MM.1S (cell line): ENCODE results near the gene NELL2.

Experiments
- DNase-seq: peaks from one replicate; pipeline ENCODE4 v3.0.0-alpha.2; 2015
- H2AFZ ChIP-seq: fragments of 300-600 bp; sonication (generic); 2 replicates; pipeline ENCODE4 v1.6.0; 2016; ENCODE audit warnings: antibody characterized with exemption, low read length
- H3F3A ChIP-seq: fragments of 300-600 bp; sonication (generic); 2 replicates; pipeline ENCODE4 v1.6.1; 2016; ENCODE audit warnings: mild to moderate bottlenecking, antibody characterized with exemption, low read length, moderate library complexity, mixed read lengths; ENCODE audit not compliant: insufficient read depth
- H3K27ac ChIP-seq: fragments of 300-600 bp; sonication (generic); 2 replicates; pipeline ENCODE4 v1.5.1; 2016; ENCODE audit warnings: mild to moderate bottlenecking, low read length
- H3K27me3 ChIP-seq: fragments of 300-600 bp; sonication (generic); replicated peaks from 2 replicates; pipeline ENCODE4 v1.6.0; 2016; ENCODE audit warnings: low read length; ENCODE audit not compliant: insufficient read depth
- H3K36me3 ChIP-seq: fragments of 300-600 bp; sonication (generic); replicated peaks from 2 replicates; pipeline ENCODE4 v1.6.1; 2016; ENCODE audit warnings: mild to moderate bottlenecking, low read length, mixed read lengths; ENCODE audit not compliant: insufficient read depth
- H3K4me1 ChIP-seq: fragments of 300-600 bp; sonication (generic); 2 replicates; pipeline ENCODE4 v1.6.1; 2016; ENCODE audit warnings: low read length, mixed read lengths
- H3K4me2 ChIP-seq: fragments of 300-600 bp; sonication (generic); 2 replicates; pipeline ENCODE4 v1.6.0; 2016; ENCODE audit warnings: low read depth, low read length
- H3K4me3 ChIP-seq: fragments of 300-600 bp; sonication (generic); 2 replicates; pipeline ENCODE4 v1.5.1; 2016; ENCODE audit warnings: low read length, mixed read lengths
- H3K79me2 ChIP-seq: fragments of 300-600 bp; sonication (generic); 2 replicates; pipeline ENCODE4 v1.6.1; 2016; ENCODE audit warnings: mixed run types, low read length, mixed read lengths
- H3K9ac ChIP-seq: fragments of 300-600 bp; sonication (generic); 2 replicates; pipeline ENCODE4 v1.6.1; 2016; ENCODE audit warnings: low read length, mixed read lengths
- H3K9me2 ChIP-seq: fragments of 300-600 bp; sonication (generic); replicated peaks from 2 replicates; pipeline ENCODE4 v1.6.1; 2016; ENCODE audit warnings: mild to moderate bottlenecking, low read length, mixed read lengths; ENCODE audit not compliant: insufficient read depth
- H3K9me3 ChIP-seq: fragments of 300-600 bp; sonication (generic); replicated peaks from 2 replicates; pipeline ENCODE4 v1.6.1; 2016; ENCODE audit warnings: mild to moderate bottlenecking, low read length, mixed read lengths; ENCODE audit not compliant: insufficient read depth
- H4K20me1 ChIP-seq: fragments of 300-600 bp; sonication (generic); 2 replicates; pipeline ENCODE4 v1.6.1; 2016; ENCODE audit warnings: mild to moderate bottlenecking, low read length, moderate library complexity, mixed read lengths; ENCODE audit not compliant: insufficient read depth
- EZH2 ChIP-seq: fragments of 300-600 bp; sonication (generic); optimal IDR thresholded peaks from 2 replicates; pipeline ENCODE3; 2017; ENCODE audit warnings: low read depth, mild to moderate bottlenecking, antibody characterized with exemption, low read length, mixed read lengths
- EZH2phosphoT487 ChIP-seq: fragments of 300-600 bp; sonication (generic); IDR thresholded peaks from 2 replicates; pipeline ENCODE4 v1.6.1; 2018; ENCODE audit warnings: antibody characterized with exemption, low read length
- TF ChIP-seq, protein P1 (sequence below): fragments of 300-600 bp; sonication (generic); IDR thresholded peaks from 2 replicates; pipeline ENCODE4 v1.5.1; 2016; ENCODE audit warnings: antibody characterized with exemption, low read length, mixed read lengths

NELL2 gene

DNA sequence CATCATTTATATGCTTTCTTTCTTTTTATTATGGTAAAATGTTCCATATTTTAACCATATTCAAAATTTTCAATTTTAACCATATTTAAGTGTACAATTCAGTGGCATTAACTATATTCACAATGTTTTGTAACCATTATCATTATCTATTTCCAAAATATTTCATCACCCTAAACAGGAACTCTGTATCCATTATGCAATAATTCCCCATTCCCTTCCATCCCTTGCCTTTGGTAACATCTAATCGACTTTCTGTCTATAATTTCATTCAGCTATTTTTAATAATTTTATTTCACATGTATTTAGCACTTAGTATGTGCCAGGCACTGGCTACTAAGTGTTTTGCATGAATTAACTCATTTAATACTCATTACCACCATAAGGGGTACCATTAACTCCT, 287.5 kb downstream of the NELL2 start:
- H3K4me1 ChIP-seq = no peaks in the 10 kb centered on the region
- no peak overlapping the region for H3K9ac ChIP-seq
- no peak for TF ChIP-seq EZH2phosphoT487
- no peaks in the 10 kb centered on the region for H4K20me1 ChIP-seq
- H3K9me2 ChIP-seq = no peaks in the 10 kb centered on the region
- no peaks in the 10 kb centered on the region for H3F3A ChIP-seq
- no peak overlapping the region for H3K4me3 ChIP-seq
- H3K79me2 ChIP-seq = no peaks in the 10 kb centered on the region
- DNase-seq = no peak
- no peaks in the 10 kb centered on the region for H3K9me3 ChIP-seq
- H3K4me2 ChIP-seq = no peak overlapping the region
- no peaks in the 10 kb centered on the region for H3K27me3 ChIP-seq
- H3K36me3 ChIP-seq = no peaks in the 10 kb centered on the region
- no peak overlapping the region for H3K27ac ChIP-seq
- no peak overlapping the region for H2AFZ ChIP-seq

GRCh38 chr12:44584625-44585024, 291.5 kb downstream of the NELL2 start:
- no peaks in the 10 kb centered on the region for H3K36me3 ChIP-seq
- no peak overlapping the region for H3K9ac ChIP-seq
- H4K20me1 ChIP-seq = no peaks in the 10 kb centered on the region
- no peaks in the 10 kb centered on the region for H3K4me1 ChIP-seq
- H3K27me3 ChIP-seq = no peaks in the 10 kb centered on the region
- DNase-seq = no peak
- H3K4me3 ChIP-seq = no peak overlapping the region
- no peak overlapping the region for H3K4me2 ChIP-seq
- H3K9me2 ChIP-seq = no peaks in the 10 kb centered on the region; the same call in 1 of the 2 replicates
- TF ChIP-seq EZH2 (no peak), EZH2phosphoT487 (no peak)
- TF ChIP-seq, protein P1, sequence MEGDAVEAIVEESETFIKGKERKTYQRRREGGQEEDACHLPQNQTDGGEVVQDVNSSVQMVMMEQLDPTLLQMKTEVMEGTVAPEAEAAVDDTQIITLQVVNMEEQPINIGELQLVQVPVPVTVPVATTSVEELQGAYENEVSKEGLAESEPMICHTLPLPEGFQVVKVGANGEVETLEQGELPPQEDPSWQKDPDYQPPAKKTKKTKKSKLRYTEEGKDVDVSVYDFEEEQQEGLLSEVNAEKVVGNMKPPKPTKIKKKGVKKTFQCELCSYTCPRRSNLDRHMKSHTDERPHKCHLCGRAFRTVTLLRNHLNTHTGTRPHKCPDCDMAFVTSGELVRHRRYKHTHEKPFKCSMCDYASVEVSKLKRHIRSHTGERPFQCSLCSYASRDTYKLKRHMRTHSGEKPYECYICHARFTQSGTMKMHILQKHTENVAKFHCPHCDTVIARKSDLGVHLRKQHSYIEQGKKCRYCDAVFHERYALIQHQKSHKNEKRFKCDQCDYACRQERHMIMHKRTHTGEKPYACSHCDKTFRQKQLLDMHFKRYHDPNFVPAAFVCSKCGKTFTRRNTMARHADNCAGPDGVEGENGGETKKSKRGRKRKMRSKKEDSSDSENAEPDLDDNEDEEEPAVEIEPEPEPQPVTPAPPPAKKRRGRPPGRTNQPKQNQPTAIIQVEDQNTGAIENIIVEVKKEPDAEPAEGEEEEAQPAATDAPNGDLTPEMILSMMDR = no peak
- H3K79me2 ChIP-seq = no peaks in the 10 kb centered on the region
- H3K27ac ChIP-seq = no peak overlapping the region
- no peak overlapping the region for H2AFZ ChIP-seq
- H3K9me3 ChIP-seq = no peaks in the 10 kb centered on the region
- H3F3A ChIP-seq = no peaks in the 10 kb centered on the region

- Histone ChIP-seq H3K9me3 (no peaks in the 10 kb centered on the region), H3F3A (no peaks in the 10 kb centered on the region), H3K4me3 (no peak overlapping the region), H3K27me3 (no peaks in the 10 kb centered on the region), H3K36me3 (no peaks in the 10 kb centered on the region), H4K20me1 (no peaks in the 10 kb centered on the region), H3K79me2 (no peaks in the 10 kb centered on the region), H3K27ac (no peak overlapping the region), H3K9ac (no peak overlapping the region), H3K4me1 (no peaks in the 10 kb centered on the region), H2AFZ (no peak overlapping the region), H3K9me2 (no peaks in the 10 kb centered on the region; the same call in 1 of the 2 replicates), H3K4me2 (no peak overlapping the region)
- no peak for TF ChIP-seq EZH2phosphoT487
- TF ChIP-seq, protein P1 = no peak
- DNase-seq = no peak
Observed at GRCh38 chr12:44582521-44582920, 293.6 kb downstream of the NELL2 start.

GRCh38 chr12:44581642-44582242, 294.4 kb downstream of the NELL2 start:
- no peak overlapping the region for H3K9ac ChIP-seq
- no peak overlapping the region for H3K27ac ChIP-seq
- no peaks in the 10 kb centered on the region for H3K79me2 ChIP-seq
- H3K36me3 ChIP-seq = no peaks in the 10 kb centered on the region
- no peak overlapping the region for H2AFZ ChIP-seq
- H3K9me2 ChIP-seq = no peaks in the 10 kb centered on the region; the same call in 1 of the 2 replicates
- no peaks in the 10 kb centered on the region for H3K9me3 ChIP-seq
- TF ChIP-seq, protein P1 = no peak
- TF ChIP-seq EZH2 (no peak), EZH2phosphoT487 (no peak)
- no peak for DNase-seq
- H3K4me2 ChIP-seq = no peak overlapping the region
- no peak overlapping the region for H3K4me3 ChIP-seq
- no peaks in the 10 kb centered on the region for H3K27me3 ChIP-seq
- no peaks in the 10 kb centered on the region for H3F3A ChIP-seq
- H3K4me1 ChIP-seq = no peaks in the 10 kb centered on the region
- no peaks in the 10 kb centered on the region for H4K20me1 ChIP-seq
